Keratinocyte (primary cell): ENCODE results near the gene TSPAN11. TPM values are rescaled to one million over a fixed set of nuclear protein-coding genes. Genes with fewer than 3 reads are reported as not detected.

Source experiments
- DNase-seq: peaks from one replicate; pipeline ENCODE4 v3.0.0-alpha.2; 2011; ENCODE audit warnings: low read depth, missing footprints, low spot score
- FAIRE-seq: peaks from 2 replicates; lab custom pipeline; 2011; peaks lifted over from hg19 to GRCh38; lab: Jason Lieb, UNC
- H2AFZ ChIP-seq: 2 replicates; pipeline ENCODE4 v1.6.0; 2012; ENCODE audit warnings: low read length, control low read depth, inconsistent platforms; ENCODE audit not compliant: control insufficient read depth
- H3K27ac ChIP-seq: 2 replicates; pipeline ENCODE4 v1.5.1; 2011; ENCODE audit warnings: low read length; ENCODE audit not compliant: control insufficient read depth, insufficient read depth
- H3K27me3 ChIP-seq: 3 replicates; pipeline ENCODE4 v1.6.0; 2011; ENCODE audit warnings: low read length; ENCODE audit not compliant: control insufficient read depth, insufficient read depth; ENCODE audit errors: extremely low read depth
- H3K36me3 ChIP-seq, 2 experiments: 2 replicates in 1 of 2; 3 replicates in 1 of 2; pipeline ENCODE4 v1.5.1; 2011; ENCODE audit warnings: low read length in 2 of 2, mild to moderate bottlenecking in 1 of 2; ENCODE audit not compliant: control insufficient read depth in 2 of 2, insufficient read depth in 2 of 2; ENCODE audit errors: extremely low read depth in 1 of 2
- H3K4me1 ChIP-seq: 3 replicates; pipeline ENCODE4 v1.5.1; 2011; ENCODE audit warnings: low read length; ENCODE audit not compliant: control insufficient read depth, insufficient read depth; ENCODE audit errors: extremely low read depth
- H3K4me2 ChIP-seq: 3 replicates; pipeline ENCODE4 v1.6.0; 2011; ENCODE audit warnings: low read depth, low read length; ENCODE audit not compliant: control insufficient read depth, insufficient read depth; ENCODE audit errors: extremely low read depth
- H3K4me3 ChIP-seq, 3 experiments: fragments of 200-600 bp in 1 of 3; sonication (generic) in 1 of 3; 2 replicates in 2 of 3; 3 replicates in 1 of 3; pipeline ENCODE4 v1.5.1; 2011 to 2016; ENCODE audit warnings: low read length in 3 of 3, mild to moderate bottlenecking in 3 of 3, control low read depth in 2 of 3, inconsistent platforms in 1 of 3, low read depth in 1 of 3, mixed read lengths in 1 of 3, mixed run types in 1 of 3, moderate library complexity in 1 of 3; ENCODE audit not compliant: control insufficient read depth in 2 of 3, insufficient read depth in 2 of 3; ENCODE audit errors: extremely low read depth in 1 of 3
- H3K79me2 ChIP-seq: 2 replicates; pipeline ENCODE4 v1.6.0; 2012; ENCODE audit warnings: low read length; ENCODE audit not compliant: control insufficient read depth, insufficient read depth
- H3K9ac ChIP-seq: 3 replicates; pipeline ENCODE4 v1.6.0; 2011; ENCODE audit warnings: low read length; ENCODE audit not compliant: control insufficient read depth, insufficient read depth; ENCODE audit errors: extremely low read depth
- H3K9me1 ChIP-seq: 3 replicates; pipeline ENCODE4 v1.6.0; 2011; ENCODE audit warnings: low read length; ENCODE audit not compliant: control insufficient read depth, insufficient read depth; ENCODE audit errors: extremely low read depth
- H3K9me3 ChIP-seq: 2 replicates; pipeline ENCODE4 v1.5.1; 2012; ENCODE audit warnings: low read depth, low read length; ENCODE audit not compliant: control insufficient read depth
- H4K20me1 ChIP-seq: 3 replicates; pipeline ENCODE4 v1.6.0; 2011; ENCODE audit warnings: low read length; ENCODE audit not compliant: control insufficient read depth, insufficient read depth; ENCODE audit errors: extremely low read depth
- CTCF ChIP-seq, 3 experiments: IDR thresholded peaks in 1 of 3; conservative IDR thresholded peaks in 1 of 3; optimal IDR thresholded peaks in 1 of 3; 2 replicates in 2 of 3; 3 replicates in 1 of 3; pipeline versions ENCODE3 to v1.5.1; 2011; ENCODE audit warnings: low read length in 3 of 3, mild to moderate bottlenecking in 3 of 3, moderate library complexity in 2 of 3, control low read depth in 1 of 3, inconsistent platforms in 1 of 3; ENCODE audit not compliant: insufficient read depth in 2 of 3; ENCODE audit errors: extremely low read depth in 1 of 3
- EZH2 ChIP-seq: IDR thresholded peaks from one replicate; pipeline ENCODE4 v1.6.1; 2012; ENCODE audit warnings: inconsistent platforms, mild to moderate bottlenecking, low read length, moderate library complexity
- dilution Hi-C: fragments of 300-500 bp; cut with MboI; formaldehyde crosslinking; loops from one replicate; pipeline ENCODE4 v1.7.0; 2020; ENCODE audit warnings: low sequenced_read_pairs; ENCODE audit not compliant: extremely low pct_ligation_motif_present
- polyA plus RNA-seq, 5 experiments: library from polyadenylated mRNA; depleted of rRNA in 3 of 5; stranded (reverse) in 3 of 5; stranded (forward) in 1 of 5; unstranded in 1 of 5; fragments of >200 nt; gene quantifications; 1 replicate in 1 of 5; 2 replicates in 3 of 5; 3 replicates in 1 of 5; pipeline versions ENCODE4 v1.2.1 to v1.2.3, GENCODE V29; 2011 to 2012; ENCODE audit warnings: missing spikeins in 2 of 5, low read depth in 1 of 5, low replicate concordance in 1 of 5

Gene TSPAN11
- polyA plus RNA-seq, 1 donor (not counting 4 experiments of a cell fraction or from before 2014, with no cell fraction given), result not detected

GRCh38 chr12:30905463-30906009 is 21.0 kb upstream of the TSPAN11 start:
- FAIRE-seq, result no peak

GRCh38 chr12:30908076-30908721 is 18.3 kb upstream of the TSPAN11 start:
- H3K36me3 ChIP-seq, result no peaks in the 10 kb centered on the region
- no peak overlapping the region for H3K4me2 ChIP-seq
- dilution Hi-C loops, result no loop called here
- H3K4me1 ChIP-seq, result no peaks in the 10 kb centered on the region
- no peak overlapping the region for H2AFZ ChIP-seq
- H3K79me2 ChIP-seq, result no peaks in the 10 kb centered on the region
- FAIRE-seq, result no peak
- H3K4me3 ChIP-seq, result no peak overlapping the region
- H3K27ac ChIP-seq, result no peak overlapping the region
- no peaks in the 10 kb centered on the region for H3K9me1 ChIP-seq
- no peak for DNase-seq
- H4K20me1 ChIP-seq, result no peaks in the 10 kb centered on the region
- H3K9me3 ChIP-seq, result no peaks in the 10 kb centered on the region
- TF ChIP-seq EZH2, result no peak
- no peak for TF ChIP-seq CTCF (optimal IDR thresholded peaks at IDR 0.05 in 1 of 3, IDR thresholded peaks at IDR 0.05 in 1 of 3, conservative IDR thresholded peaks at IDR 0.05 in 1 of 3; ENCODE audit: extremely low read depth in 1 of 3, insufficient read depth in 2 of 3, low read length in 3 of 3)
- H3K27me3 ChIP-seq, result no peaks in the 10 kb centered on the region
- H3K9ac ChIP-seq, result no peak overlapping the region

More at GRCh38 chr12:30905463-30906009, 21.0 kb upstream of the TSPAN11 start:
- Histone ChIP-seq H3K9me1 (no peaks in the 10 kb centered on the region), H3K27ac (no peak overlapping the region), H3K4me2 (no peak overlapping the region), H3K9ac (no peak overlapping the region), H2AFZ (no peak overlapping the region), H4K20me1 (no peaks in the 10 kb centered on the region), H3K4me1 (no peaks in the 10 kb centered on the region), H3K27me3 (no peaks in the 10 kb centered on the region), H3K4me3 (no peak overlapping the region), H3K79me2 (no peaks in the 10 kb centered on the region), H3K9me3 (no peaks in the 10 kb centered on the region), H3K36me3 (no peaks in the 10 kb centered on the region)
- dilution Hi-C loops, result no loop called here
- no peak for DNase-seq
- TF ChIP-seq EZH2 (no peak), CTCF (optimal IDR thresholded peaks at IDR 0.05 in 1 of 3, IDR thresholded peaks at IDR 0.05 in 1 of 3, conservative IDR thresholded peaks at IDR 0.05 in 1 of 3; ENCODE audit: extremely low read depth in 1 of 3, insufficient read depth in 2 of 3, low read length in 3 of 3) (no peak)
